A673 (cell line): ENCODE measurements around the gene ATG5.

Experiments used
- CTCF ChIP-seq: fragments of 300-800, 200-600 bp; sonication (generic); conservative IDR thresholded peaks from 2 replicates; pipeline ENCODE4 v1.5.1; 2017; ENCODE audit warnings: low read depth, mild to moderate bottlenecking, antibody characterized with exemption, low read length, moderate library complexity, mixed read lengths
- EZH2 ChIP-seq: fragments of 200-600 bp; sonication (generic); IDR thresholded peaks from 2 replicates; pipeline ENCODE4 v1.6.1; 2017; ENCODE audit warnings: borderline replicate concordance, low read depth, mild to moderate bottlenecking, mixed read lengths, antibody characterized with exemption, low read length; ENCODE audit not compliant: poor library complexity, severe bottlenecking

GRCh38 chr6:106186172-106186571 is 139.4 kb downstream of the ATG5 start:
- no peak for TF ChIP-seq CTCF
- TF ChIP-seq EZH2, result no peak
